GM23338 (cell line): ENCODE measurements around the gene DPF1. TPM values are rescaled to one million over a fixed set of nuclear protein-coding genes. Genes with fewer than 3 reads are reported as not detected.

ENCODE experiments used
- ATAC-seq: fragments of 200-7000 bp; cut with Tn5 transposase; 3 replicates; pipeline ENCODE4 v1.9.1; 2020
- DNase-seq: peaks from one replicate; pipeline ENCODE4 v3.0.0-alpha.2; 2015; ENCODE audit warnings: low spot score
- H2AFZ ChIP-seq: fragments of 200-600 bp; sonication (generic); 2 replicates; pipeline ENCODE4 v1.8.0; 2016; ENCODE audit warnings: antibody characterized with exemption, mild to moderate bottlenecking, moderate library complexity
- H3F3A ChIP-seq: fragments of 200-600 bp; sonication (generic); replicated peaks from 2 replicates; pipeline ENCODE4 v1.8.0; 2017; ENCODE audit warnings: antibody characterized with exemption, mixed run types, low read depth
- H3K27ac ChIP-seq: fragments of 200-600 bp; sonication (generic); 2 replicates; pipeline ENCODE4 v1.6.1; 2016; ENCODE audit warnings: low read depth
- H3K27me3 ChIP-seq: fragments of 200-600 bp; sonication (generic); 2 replicates; pipeline ENCODE4 v1.8.0; 2016; ENCODE audit warnings: mild to moderate bottlenecking, mixed run types, moderate library complexity; ENCODE audit not compliant: insufficient read depth
- H3K36me3 ChIP-seq: fragments of 200-600 bp; sonication (generic); 2 replicates; pipeline ENCODE4 v1.8.0; 2016; ENCODE audit warnings: mild to moderate bottlenecking; ENCODE audit not compliant: insufficient read depth
- H3K4me1 ChIP-seq: fragments of 200-600 bp; sonication (generic); 2 replicates; pipeline ENCODE4 v1.8.0; 2016; ENCODE audit warnings: mild to moderate bottlenecking, moderate library complexity; ENCODE audit not compliant: insufficient read depth
- H3K4me2 ChIP-seq: fragments of 200-600 bp; sonication (generic); 2 replicates; pipeline ENCODE4 v1.7.1; 2017; ENCODE audit warnings: mixed run types
- H3K4me3 ChIP-seq: fragments of 200-600 bp; sonication (generic); 2 replicates; pipeline ENCODE4 v1.6.1; 2016; ENCODE audit warnings: mixed run types
- H3K79me2 ChIP-seq: fragments of 200-600 bp; sonication (generic); replicated peaks from 2 replicates; pipeline ENCODE4 v1.8.0; 2017; ENCODE audit warnings: mild to moderate bottlenecking; ENCODE audit not compliant: insufficient read depth
- H3K9me2 ChIP-seq: fragments of 200-600 bp; sonication (generic); 2 replicates; pipeline ENCODE4 v1.8.0; 2017; ENCODE audit not compliant: insufficient read depth
- H4K20me1 ChIP-seq: fragments of 200-600 bp; sonication (generic); replicated peaks from 2 replicates; pipeline ENCODE4 v1.8.0; 2017; ENCODE audit warnings: mild to moderate bottlenecking; ENCODE audit not compliant: insufficient read depth
- H3K27ac Mint-ChIP-seq: 2 replicates; pipeline ENCODE4 v1.8.0; 2020; ENCODE audit warnings: inconsistent platforms, mild to moderate bottlenecking, moderate library complexity, mixed read lengths
- H3K27me3 Mint-ChIP-seq: 3 replicates; pipeline ENCODE4 v1.8.0; 2022; ENCODE audit warnings: low read depth, mild to moderate bottlenecking, moderate library complexity, mixed read lengths, inconsistent platforms; ENCODE audit not compliant: insufficient read depth, poor library complexity
- H3K36me3 Mint-ChIP-seq: 3 replicates; pipeline ENCODE4 v1.8.0; 2021; ENCODE audit warnings: low read depth, mild to moderate bottlenecking, inconsistent platforms, moderate library complexity, mixed read lengths
- H3K4me1 Mint-ChIP-seq: 3 replicates; pipeline ENCODE4 v1.8.0; 2020; ENCODE audit warnings: mild to moderate bottlenecking, inconsistent platforms, mixed read lengths
- H3K4me3 Mint-ChIP-seq: 3 replicates; pipeline ENCODE4 v1.8.0; 2021; ENCODE audit warnings: moderate library complexity, mild to moderate bottlenecking, inconsistent platforms, mixed read lengths
- H3K9me3 Mint-ChIP-seq: 3 replicates; pipeline ENCODE4 v1.8.0; 2020; ENCODE audit warnings: moderate library complexity, mild to moderate bottlenecking, inconsistent platforms, mixed read lengths
- CREB1 ChIP-seq: fragments of 250-450 bp; sonication (Bioruptor Pico); IDR thresholded peaks from 2 replicates; pipeline ENCODE4 v1.5.0; 2020; ENCODE audit warnings: low read depth, mild to moderate bottlenecking, moderate library complexity
- ETS1 ChIP-seq: IDR thresholded peaks from 2 replicates; pipeline ENCODE4 v1.6.1; 2016; ENCODE audit warnings: antibody characterized with exemption
- EZH2phosphoT487 ChIP-seq: fragments of 200-600 bp; sonication (generic); IDR thresholded peaks from one replicate; pipeline ENCODE4 v1.8.1; 2018; ENCODE audit warnings: antibody characterized with exemption; ENCODE audit not compliant: unreplicated experiment
- JUNB ChIP-seq: IDR thresholded peaks from one replicate; pipeline ENCODE4 v1.6.1; 2016; ENCODE audit warnings: antibody characterized with exemption; ENCODE audit not compliant: unreplicated experiment
- NANOG ChIP-seq: IDR thresholded peaks from 2 replicates; pipeline ENCODE4 v1.6.1; 2016; ENCODE audit warnings: antibody characterized with exemption, borderline replicate concordance
- POLR2AphosphoS5 ChIP-seq: IDR thresholded peaks from 2 replicates; pipeline ENCODE4 v1.6.1; 2016; ENCODE audit warnings: antibody characterized with exemption, low read depth
- REST ChIP-seq: IDR thresholded peaks from one replicate; pipeline ENCODE4 v1.6.1; 2018; ENCODE audit warnings: antibody characterized with exemption; ENCODE audit not compliant: unreplicated experiment
- STAT1 ChIP-seq: IDR thresholded peaks from one replicate; pipeline ENCODE4 v1.6.1; 2016; ENCODE audit warnings: antibody characterized with exemption; ENCODE audit not compliant: unreplicated experiment
- ZNF114 ChIP-seq: fragments of 250-450 bp; sonication (Bioruptor Pico); IDR thresholded peaks from 2 replicates; pipeline ENCODE4 v1.5.0; 2020; ENCODE audit warnings: mild to moderate bottlenecking, moderate library complexity
- ZNF331 ChIP-seq: fragments of 250-450 bp; sonication (Bioruptor Pico); IDR thresholded peaks from 2 replicates; pipeline ENCODE4 v1.5.0; 2020; ENCODE audit warnings: low read depth, mild to moderate bottlenecking, moderate library complexity
- ZNF462 ChIP-seq: fragments of 250-450 bp; sonication (Bioruptor Pico); IDR thresholded peaks from 2 replicates; pipeline ENCODE4 v1.5.0; 2020; ENCODE audit warnings: mild to moderate bottlenecking, moderate library complexity
- polyA plus RNA-seq: library from polyadenylated mRNA; unstranded; fragments of >200 nt; fragmentation: Nextera tagmentation; extraction: Ambion mirVana; gene quantifications from 2 replicates; pipeline ENCODE4 v1.2.1, GENCODE V29; 2016
- total RNA-seq: library from RNA; depleted of rRNA; stranded (reverse); fragments of >200 nt; shearing (Covaris generic); gene quantifications from 2 replicates; pipeline ENCODE4 v1.2.3, GENCODE V29; 2014

The DPF1 gene
- total and polyA plus RNA-seq, 2 experiments from 2014 or later: 8.3 to 11.7 TPM

GRCh38 chr19:38182536-38183210 lies 41.3 kb downstream of the DPF1 start:
- peaks cover 26% of the 10 kb centered on the region; the same call in 2 of the 3 replicates for H3K4me1 Mint-ChIP-seq
- DNase-seq: no peak
- H3F3A ChIP-seq: no peaks in the 10 kb centered on the region
- no peaks in the 10 kb centered on the region for H3K27me3 ChIP-seq
- H3K36me3 ChIP-seq: no peaks in the 10 kb centered on the region
- peak overlapping the region; percentile 87 for H3K4me2 ChIP-seq
- H3K4me1 ChIP-seq: peaks cover 12% of the 10 kb centered on the region; the same call in 1 of the 2 replicates
- peak; percentile 10 for ATAC-seq
- H3K9me2 ChIP-seq: no peaks in the 10 kb centered on the region
- H3K36me3 Mint-ChIP-seq: peaks cover 29% of the 10 kb centered on the region
- no peak overlapping the region for H2AFZ ChIP-seq
- no peak overlapping the region for H3K27ac ChIP-seq
- peak overlapping the region; percentile 73 for H3K4me3 Mint-ChIP-seq
- peaks cover 15% of the 10 kb centered on the region for H3K27me3 Mint-ChIP-seq
- TF ChIP-seq EZH2phosphoT487 (no peak), ETS1 (no peak), REST (no peak), POLR2AphosphoS5 (no peak), JUNB (no peak), ZNF331 (CRISPR knock-in tag) (no peak), STAT1 (no peak), ZNF114 (CRISPR knock-in tag) (no peak), ZNF462 (CRISPR knock-in tag) (no peak), NANOG (no peak), CREB1 (CRISPR knock-in tag) (no peak)
- peak overlapping the region; percentile 80 for H3K4me3 ChIP-seq
- peaks cover 3% of the 10 kb centered on the region; the same call in 1 of the 2 replicates for H4K20me1 ChIP-seq
- no peaks in the 10 kb centered on the region for H3K79me2 ChIP-seq
- peaks cover 7% of the 10 kb centered on the region for H3K9me3 Mint-ChIP-seq
- H3K27ac Mint-ChIP-seq: no peak overlapping the region
